VCaP (cell line): ENCODE data around the gene GPX6.

Experiments
- H3K27ac ChIP-seq: fragments of 450-650 bp; 2 replicates; pipeline ENCODE4 v1.5.1; 2017
- CTCF ChIP-seq: fragments of 450-650 bp; conservative IDR thresholded peaks from 2 replicates; pipeline ENCODE4 v1.5.1; 2017; ENCODE audit warnings: mild to moderate bottlenecking, moderate library complexity

Gene GPX6

GRCh38 chr6:28537065-28537464 is 21.5 kb upstream of the GPX6 start:
- no peak overlapping the region for H3K27ac ChIP-seq
- TF ChIP-seq CTCF: no peak

GRCh38 chr6:28534875-28535274 is 19.3 kb upstream of the GPX6 start:
- no peak overlapping the region for H3K27ac ChIP-seq
- TF ChIP-seq CTCF: no peak

GRCh38 chr6:28534306-28534705 is 18.7 kb upstream of the GPX6 start:
- no peak overlapping the region for H3K27ac ChIP-seq
- no peak for TF ChIP-seq CTCF

- 0 out of 2 replicates have a peak, but pooled peaks have one; percentile 6 for TF ChIP-seq CTCF
These were observed 16.0 kb upstream of the GPX6 start for GRCh38 chr6:28531479-28532128.

GRCh38 chr6:28530777-28531176 is 15.2 kb upstream of the GPX6 start:
- no peak for TF ChIP-seq CTCF
- H3K27ac ChIP-seq: peak overlapping the region; percentile 55

More at GRCh38 chr6:28531479-28532128, 16.0 kb upstream of the GPX6 start:
- peak overlapping the region; percentile 55 for H3K27ac ChIP-seq

- peak within 1 kb of the TSS; percentile 51 for H3K27ac ChIP-seq
- TF ChIP-seq CTCF: no peak
These were observed 10.0 kb upstream of the GPX6 start, which contains the start of gene GPX5 for GRCh38 chr6:28525496-28526039. Gene GPX5, plus strand, starts transcription at chr6:28525881. Its CDS starts 133 bp downstream, at chr6:28526014.

GRCh38 chr6:28523241-28523622 is 7.6 kb upstream of the GPX6 start:
- H3K27ac ChIP-seq: peak overlapping the region; percentile 19; the same call in 1 of the 2 replicates
- TF ChIP-seq CTCF: no peak
